Stimulated activated CD4-positive, alpha-beta T cell treated with anti-CD3 and anti-CD28 coated beads, Interleukin-4, amount 100 ng/mL, for 1 hour (primary cell): ENCODE data around the gene LPCAT2.

ENCODE experiments used
- DNase-seq: peaks from one replicate; pipeline ENCODE4 v3.0.0-alpha.2; 2020

Gene LPCAT2

DNA sequence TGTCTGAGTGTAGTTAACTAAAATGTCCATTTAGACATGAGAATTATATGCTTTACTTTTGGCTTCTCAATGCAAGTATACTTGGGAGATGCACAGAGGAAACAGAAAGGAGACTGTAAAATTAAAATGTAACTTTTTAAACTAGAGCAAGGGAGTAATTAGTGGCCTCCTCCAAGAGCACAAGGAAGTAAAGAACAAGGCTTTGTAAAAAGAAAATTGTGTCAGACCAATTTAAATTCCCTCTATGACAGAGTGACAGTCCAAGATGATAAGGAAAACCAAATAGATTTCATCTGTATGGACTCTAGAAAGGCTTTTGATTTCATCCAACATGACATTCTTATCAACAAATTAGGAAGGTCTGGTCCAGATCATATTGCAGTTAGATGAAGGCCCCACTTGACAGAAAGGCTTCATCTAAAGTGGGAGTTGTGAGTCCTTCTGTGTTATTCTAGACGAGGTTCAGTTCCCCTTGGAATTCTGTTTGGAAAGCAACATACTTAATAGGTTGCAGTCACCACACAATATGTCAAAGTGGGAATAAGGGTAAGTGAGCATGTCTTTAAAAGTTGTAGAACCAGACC, 51.2 kb downstream of the LPCAT2 start:
- no peak for DNase-seq

DNA sequence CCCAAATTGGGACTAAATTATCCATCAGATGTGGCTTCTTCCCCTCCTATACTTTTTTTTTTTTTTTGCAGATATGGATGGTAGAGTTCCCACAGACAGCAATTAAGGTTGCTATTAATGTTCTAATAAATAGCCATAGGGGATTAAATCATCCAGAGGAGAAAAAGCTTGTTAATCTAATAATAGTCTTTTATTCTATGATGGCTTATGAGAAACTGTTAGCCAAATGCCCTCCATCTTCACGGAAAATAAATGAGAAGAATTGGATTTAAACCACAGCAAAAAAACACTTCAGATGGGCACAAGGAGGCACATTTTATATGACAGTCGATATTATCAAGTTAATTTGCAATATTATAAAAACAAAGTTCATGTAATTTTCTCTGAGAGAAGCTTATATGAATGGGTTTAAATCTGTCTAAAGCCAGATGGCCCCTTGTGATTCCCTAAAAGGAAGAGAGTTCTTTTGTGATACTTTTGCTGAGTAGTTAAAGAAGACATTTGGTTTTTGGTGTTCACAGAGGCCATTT, 52.5 kb downstream of the LPCAT2 start:
- DNase-seq: no peak

DNA sequence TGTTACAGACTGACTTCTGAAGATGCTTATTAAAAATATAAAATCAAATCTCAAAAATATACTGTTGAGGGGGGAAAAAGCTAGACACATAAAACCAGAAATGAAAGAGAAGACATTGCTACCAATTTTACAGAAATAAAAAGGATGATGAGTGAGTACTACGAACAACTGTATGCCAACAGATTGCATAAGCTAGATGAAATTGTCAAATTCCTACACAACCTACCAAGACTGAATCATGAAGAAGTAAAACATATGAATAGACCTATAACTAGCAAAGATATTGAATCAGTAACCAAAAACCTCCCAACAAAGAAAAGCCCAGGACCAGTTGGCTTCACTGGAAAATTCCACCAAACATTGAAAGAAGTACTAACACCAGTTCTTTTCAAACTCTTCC, 54.1 kb downstream of the LPCAT2 start:
- no peak for DNase-seq

- DNase-seq: no peak
These were observed 54.9 kb downstream of the LPCAT2 start for GRCh38 chr16:55563797-55564196.

GRCh38 chr16:55565086-55565485, 56.2 kb downstream of the LPCAT2 start:
- no peak for DNase-seq

GRCh38 chr16:55566432-55567175, 57.7 kb downstream of the LPCAT2 start, which contains the start of gene CAPNS2:
CAPNS2 (plus strand) TSS chr16:55566684; CDS start chr16:55566757, 73 bp downstream.
- DNase-seq: no peak

DNA sequence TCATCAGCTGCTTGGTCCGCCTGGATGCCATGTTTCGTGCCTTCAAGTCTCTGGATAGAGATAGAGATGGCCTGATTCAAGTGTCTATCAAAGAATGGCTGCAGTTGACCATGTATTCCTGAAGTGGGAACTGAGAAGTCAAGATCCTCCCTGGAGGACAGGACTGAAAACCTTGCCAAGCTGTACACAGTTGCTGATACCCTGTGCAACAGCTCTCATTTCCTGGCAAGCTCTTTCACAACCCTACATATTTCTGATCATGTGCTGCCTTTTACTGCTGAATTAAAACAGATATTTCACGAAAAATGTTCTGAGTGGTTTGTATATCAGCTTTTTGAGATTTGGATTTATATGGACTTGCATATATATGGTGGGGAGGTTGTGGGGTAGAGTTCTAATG, 58.5 kb downstream of the LPCAT2 start:
- DNase-seq: no peak

DNA sequence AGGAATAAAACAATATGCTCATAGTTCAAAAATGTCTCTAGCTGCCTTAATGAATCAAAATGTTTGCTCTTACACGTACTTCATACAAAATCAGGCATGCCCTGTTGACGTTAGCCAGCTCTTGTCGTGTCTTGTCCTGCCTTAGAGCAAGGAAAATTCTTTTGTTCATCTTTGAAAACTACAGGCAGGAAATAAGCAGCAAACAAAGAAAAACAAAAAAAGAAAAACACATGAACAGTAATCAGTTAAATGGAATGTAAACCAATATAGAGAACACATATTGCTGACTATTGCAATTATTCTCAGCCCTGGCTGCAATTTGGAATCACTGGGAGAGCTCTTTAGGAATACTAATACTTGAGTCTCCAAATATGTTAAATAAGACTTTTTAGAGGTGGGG, 59.3 kb downstream of the LPCAT2 start:
- DNase-seq: no peak

- DNase-seq: no peak
These were observed 60.2 kb downstream of the LPCAT2 start for GRCh38 chr16:55569025-55569424.

- DNase-seq: no peak
These were observed 61.3 kb downstream of the LPCAT2 start for GRCh38 chr16:55570159-55570558.

DNA sequence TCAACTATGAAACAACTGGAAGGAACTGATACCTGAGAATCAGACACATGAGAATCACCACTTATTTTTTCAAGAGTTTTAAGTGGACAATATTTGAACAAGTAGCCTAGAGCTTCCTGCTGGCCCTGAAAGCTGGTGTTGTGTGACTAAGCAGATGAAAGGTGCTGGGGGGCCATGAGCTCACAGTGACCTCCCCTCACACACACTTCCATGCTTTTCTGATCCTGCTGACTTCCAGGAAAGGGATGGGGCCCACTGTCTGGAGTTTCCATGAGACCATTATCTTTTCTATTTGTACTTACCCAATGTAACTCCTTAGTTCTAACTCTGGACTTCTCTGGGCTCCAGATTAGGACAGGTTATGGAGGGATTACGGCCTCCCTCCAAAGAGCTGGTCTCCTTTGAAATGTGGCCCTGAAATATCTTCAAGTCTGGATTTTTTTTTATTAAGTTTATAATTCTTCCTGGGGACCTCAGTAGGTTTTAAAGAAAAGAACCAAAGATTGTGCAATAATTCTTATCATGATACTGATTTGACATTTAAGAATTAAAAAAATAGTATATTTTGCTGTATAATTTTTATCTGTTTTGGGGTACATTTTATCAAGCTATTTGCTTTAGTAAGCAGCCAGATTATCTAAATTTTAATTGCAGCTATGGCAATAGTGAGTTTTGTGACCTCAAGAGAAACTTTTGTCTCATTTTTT, 62.5 kb downstream of the LPCAT2 start:
- no peak for DNase-seq

GRCh38 chr16:55572439-55572838, 63.6 kb downstream of the LPCAT2 start:
- DNase-seq: no peak

GRCh38 chr16:55574811-55575210, 65.9 kb downstream of the LPCAT2 start:
- no peak for DNase-seq

DNA sequence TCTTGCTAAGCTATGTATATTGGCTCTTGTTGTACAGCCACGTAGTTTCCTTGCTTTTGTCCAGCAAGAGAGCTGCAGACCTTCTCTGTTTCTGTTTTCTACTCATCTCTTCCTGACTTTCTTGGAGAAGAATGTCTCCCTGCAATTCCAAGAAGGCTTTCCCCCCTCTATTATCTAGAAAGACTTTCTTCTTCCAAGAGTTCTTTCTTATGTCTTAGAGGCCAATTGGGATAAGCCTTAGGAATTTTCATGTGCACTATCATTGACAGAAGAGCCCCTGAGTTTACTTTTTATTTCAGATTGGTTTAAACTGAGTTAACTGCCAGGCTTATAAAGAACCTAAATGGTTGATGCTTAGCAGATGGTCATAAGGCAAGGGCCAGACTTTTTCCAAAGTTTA, 66.6 kb downstream of the LPCAT2 start:
- no peak for DNase-seq

- DNase-seq: no peak
These were observed 67.5 kb downstream of the LPCAT2 start for GRCh38 chr16:55576384-55576783.

- DNase-seq: no peak
These were observed 69.0 kb downstream of the LPCAT2 start for GRCh38 chr16:55577887-55578286.

DNA sequence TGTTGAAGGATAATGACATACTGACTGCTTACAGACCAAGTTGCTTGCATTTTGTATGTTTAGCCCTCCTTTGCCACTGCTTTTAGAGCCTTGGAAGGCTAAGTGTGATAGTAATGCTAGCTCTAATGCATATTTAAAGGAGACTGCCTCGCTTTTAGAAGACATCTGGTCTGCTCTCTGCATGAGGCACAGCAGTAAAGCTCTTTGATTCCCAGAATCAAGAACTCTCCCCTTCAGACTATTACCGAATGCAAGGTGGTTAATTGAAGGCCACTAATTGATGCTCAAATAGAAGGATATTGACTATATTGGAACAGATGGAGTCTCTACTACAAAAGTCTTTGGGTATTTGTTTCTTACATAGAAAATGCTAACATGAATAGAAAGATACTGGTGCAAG, 76.8 kb downstream of the LPCAT2 start:
- no peak for DNase-seq

GRCh38 chr16:55588799-55589198, 79.9 kb downstream of the LPCAT2 start:
- no peak for DNase-seq

DNA sequence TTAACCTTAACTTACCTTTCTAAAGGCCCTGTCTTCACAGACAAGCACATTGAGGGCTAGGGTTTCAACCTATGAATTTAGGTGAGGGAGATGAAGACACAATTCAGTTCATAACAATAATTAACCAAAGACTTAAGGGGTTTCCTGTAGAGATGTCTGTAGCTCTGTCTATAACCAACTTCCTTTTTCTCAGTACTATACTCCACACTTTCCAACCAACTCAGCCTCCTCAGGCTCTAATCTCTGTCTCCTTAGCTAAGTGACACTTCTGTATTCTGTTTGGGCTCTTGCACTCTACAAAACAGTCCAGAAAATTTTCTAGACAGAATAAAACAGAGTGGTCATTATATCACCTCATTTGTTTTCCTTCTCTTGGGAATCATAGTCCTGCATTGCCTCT, 83.4 kb downstream of the LPCAT2 start:
- no peak for DNase-seq

DNA sequence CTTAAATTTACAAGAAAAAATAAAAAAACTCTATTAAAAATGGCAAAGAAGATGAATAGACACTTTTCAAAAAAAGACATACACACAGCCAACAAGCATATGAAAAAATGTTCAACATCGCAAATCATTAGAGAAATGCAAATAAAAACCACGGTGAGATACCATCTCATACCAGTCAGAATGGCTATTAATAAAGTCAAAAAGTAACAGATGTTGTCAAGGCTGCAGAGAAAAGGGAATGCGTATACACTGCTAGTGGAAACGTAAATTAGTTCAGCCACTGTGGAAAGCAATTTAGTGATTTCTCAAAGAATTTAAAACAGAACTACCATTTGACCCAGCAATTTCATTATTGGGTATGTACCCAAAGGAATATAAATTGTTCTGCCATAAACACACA, 89.1 kb downstream of the LPCAT2 start:
- no peak for DNase-seq

GRCh38 chr16:55605754-55606336, 97.0 kb downstream of the LPCAT2 start:
- no peak for DNase-seq

DNA sequence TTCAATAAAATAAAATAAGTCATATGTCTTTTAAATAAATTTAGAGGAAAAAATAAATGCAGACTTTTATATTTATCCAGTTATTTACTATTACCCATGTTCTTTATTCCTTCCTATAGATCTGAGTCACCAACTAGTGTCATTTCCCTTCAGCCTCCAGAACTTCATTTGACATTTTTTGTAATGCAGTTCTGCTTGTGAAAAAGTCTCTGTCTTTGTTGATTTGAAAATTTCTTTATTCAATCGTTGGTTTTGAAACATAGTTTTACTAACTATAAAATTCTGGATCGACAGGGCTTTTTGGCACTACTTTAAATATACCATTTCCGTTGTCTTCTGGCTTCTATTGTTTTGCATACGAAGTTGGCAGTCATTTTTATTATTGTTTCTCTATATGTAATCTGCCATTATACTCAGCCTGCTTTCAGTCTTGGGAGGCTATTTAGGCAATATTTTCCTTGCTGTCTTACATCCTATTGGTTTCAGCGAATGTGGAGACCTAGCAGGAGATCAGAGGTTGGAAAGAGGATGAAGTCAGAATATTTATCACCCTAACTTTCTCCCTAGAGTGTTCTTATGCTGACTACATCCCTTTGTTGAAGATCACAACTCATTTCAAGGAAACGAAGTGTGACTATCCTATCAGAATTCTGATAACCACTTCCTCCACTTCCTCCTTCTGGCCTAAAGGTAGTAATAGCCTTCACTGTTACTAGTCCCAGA, 104.9 kb downstream of the LPCAT2 start:
- no peak for DNase-seq

DNA sequence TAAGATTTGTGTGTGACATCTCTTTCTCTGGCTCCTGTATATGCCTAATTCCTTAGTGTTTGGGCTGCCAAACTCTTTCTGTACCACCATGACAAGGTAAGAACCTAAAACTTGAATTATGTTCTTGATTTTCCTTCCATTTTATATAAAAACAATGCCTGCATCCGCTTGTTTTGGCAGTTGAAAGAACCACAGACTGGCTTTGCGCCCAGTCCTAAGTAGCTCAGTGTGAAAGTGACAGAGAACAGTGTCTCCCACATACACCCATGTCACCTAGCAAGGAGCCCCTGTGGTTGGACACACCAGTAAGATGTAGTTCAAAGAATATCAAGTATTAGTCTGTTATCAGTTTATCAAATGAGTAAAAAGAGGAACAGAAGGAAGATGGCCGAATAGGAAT, 106.2 kb downstream of the LPCAT2 start:
- no peak for DNase-seq
